ENCODE data around the gene POU2F3. TPM values are rescaled to one million over a fixed set of nuclear protein-coding genes. Genes with fewer than 3 reads are reported as not detected.
A peak's percentile ranks its signal among the peaks of the same experiment; 100 is the strongest.

Gene POU2F3
- total RNA-seq, 4 donors from 2014 or later, result 0.22 TPM; not detected in 3

DNA sequence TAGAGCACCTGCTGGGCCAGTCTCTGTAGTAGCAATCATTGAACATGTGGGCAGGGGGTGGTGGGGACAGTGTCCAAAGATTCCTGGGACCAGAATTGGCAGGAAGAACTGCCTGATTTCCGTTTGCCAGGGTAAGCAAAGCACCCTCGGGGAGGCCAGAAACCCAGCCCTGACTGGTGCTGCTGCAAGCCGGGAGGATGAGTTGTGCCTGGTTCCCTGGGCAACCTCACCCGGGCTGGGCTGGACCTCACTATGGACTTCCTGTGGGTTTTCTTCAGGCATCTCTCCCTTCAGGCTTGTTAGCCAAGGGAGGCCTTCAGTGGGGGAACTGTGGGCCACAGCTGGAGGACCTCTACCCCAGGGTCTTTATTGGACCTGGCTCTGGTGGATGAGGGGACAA lies 8.0 kb upstream of the POU2F3 start:
- Histone ChIP-seq H3K36me3 (peaks cover 0 to 33% (median 0%) of the 10 kb centered on the region in 3 donors), H3K9me3 (no peaks in the 10 kb centered on the region), H3K27ac (peak overlapping the region in 1 of 4 donors; percentile 25), H3K27me3 (no peaks in the 10 kb centered on the region), H3K4me1 (peaks cover 0 to 24% (median under 1%) of the 10 kb centered on the region in 4 donors), H3K4me3 (no peak overlapping the region)
- TF ChIP-seq, protein P1, sequence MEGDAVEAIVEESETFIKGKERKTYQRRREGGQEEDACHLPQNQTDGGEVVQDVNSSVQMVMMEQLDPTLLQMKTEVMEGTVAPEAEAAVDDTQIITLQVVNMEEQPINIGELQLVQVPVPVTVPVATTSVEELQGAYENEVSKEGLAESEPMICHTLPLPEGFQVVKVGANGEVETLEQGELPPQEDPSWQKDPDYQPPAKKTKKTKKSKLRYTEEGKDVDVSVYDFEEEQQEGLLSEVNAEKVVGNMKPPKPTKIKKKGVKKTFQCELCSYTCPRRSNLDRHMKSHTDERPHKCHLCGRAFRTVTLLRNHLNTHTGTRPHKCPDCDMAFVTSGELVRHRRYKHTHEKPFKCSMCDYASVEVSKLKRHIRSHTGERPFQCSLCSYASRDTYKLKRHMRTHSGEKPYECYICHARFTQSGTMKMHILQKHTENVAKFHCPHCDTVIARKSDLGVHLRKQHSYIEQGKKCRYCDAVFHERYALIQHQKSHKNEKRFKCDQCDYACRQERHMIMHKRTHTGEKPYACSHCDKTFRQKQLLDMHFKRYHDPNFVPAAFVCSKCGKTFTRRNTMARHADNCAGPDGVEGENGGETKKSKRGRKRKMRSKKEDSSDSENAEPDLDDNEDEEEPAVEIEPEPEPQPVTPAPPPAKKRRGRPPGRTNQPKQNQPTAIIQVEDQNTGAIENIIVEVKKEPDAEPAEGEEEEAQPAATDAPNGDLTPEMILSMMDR (IDR thresholded peaks at IDR 0.05), result no peak
- TF ChIP-seq POLR2A (IDR thresholded peaks at IDR 0.05) (no peak), EP300 (IDR thresholded peaks at IDR 0.05) (no peak)
- DNase-seq (ENCODE audit: low spot score in 2 of 2), result no peak
- WGBS, 2 donors, result 35 to 43% methylated on average over 4 of the region's 4 CpGs

DNA sequence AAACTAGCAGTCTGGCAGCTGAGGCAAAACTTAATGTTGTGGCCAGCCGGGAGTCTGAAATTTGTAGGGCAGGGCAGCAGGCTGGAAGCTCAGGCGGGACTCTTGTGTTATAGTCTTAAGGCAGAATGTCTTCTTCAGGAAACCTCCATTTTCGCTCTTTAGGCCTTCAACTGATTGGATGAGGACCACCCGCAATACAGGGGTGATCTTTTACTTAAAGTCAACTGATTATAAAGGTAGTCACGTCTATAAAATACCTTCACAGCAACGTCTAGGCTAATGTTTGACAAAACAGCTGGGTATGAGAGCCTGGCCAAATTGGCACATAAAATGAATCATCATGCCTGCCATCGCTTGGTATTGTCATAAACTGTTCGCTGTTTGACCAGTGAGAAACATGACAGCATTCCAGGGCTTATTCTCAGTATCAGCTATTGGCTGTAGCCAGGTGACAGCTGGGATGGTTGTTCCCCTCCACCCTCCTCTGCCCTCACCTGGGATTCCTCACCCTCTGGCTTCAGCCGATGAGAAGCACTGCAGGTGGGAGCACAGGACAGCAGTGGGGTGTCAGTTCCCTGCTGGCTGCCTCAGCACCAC lies 6.6 kb upstream of the POU2F3 start:
- 81 to 85% methylated on average over 9 of the region's 9 CpGs for WGBS, 2 donors
- H3K36me3 ChIP-seq, result peaks cover 0 to 20% (median 0%) of the 10 kb centered on the region in 3 donors

DNA sequence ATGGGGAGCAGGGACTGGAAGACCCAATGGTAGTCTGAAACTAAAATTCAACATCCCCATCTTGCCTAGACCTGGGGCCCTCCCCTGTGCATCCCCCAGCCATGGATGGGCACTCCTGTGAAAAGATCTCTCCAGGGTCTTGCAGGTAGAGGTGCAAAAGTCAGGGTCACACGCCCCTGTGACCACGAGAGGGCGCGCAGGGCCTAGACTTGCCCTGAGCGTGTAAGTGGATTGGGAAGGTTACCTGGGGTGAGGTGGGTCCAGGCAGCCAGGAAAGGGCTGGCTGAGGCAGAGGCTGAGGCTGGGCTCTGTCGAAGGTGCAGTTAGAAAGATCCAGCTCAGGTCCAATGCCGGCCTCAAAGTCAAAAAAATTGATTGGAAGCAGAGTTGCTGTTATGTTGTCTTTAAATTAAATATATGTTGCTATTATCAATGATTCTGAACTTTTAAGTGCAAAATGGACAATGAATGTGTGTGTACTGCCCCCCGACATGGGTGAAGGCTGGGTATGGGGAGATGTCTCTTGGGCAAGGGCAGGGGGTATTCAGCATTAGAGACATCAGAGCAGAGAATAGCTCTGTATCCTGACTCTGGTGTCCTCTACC lies 4.8 kb upstream of the POU2F3 start:
- peaks cover 0 to 11% of the 10 kb centered on the region in 2 donors for H3K27me3 ChIP-seq
- H3K4me3 ChIP-seq, result no peak overlapping the region
- no peak overlapping the region for H3K27ac ChIP-seq
- 25 to 27% methylated on average over 8 of the region's 8 CpGs for WGBS, 2 donors
- H3K4me1 ChIP-seq, result peaks cover 0 to 11% (median 3%) of the 10 kb centered on the region in 4 donors
- H3K9me3 ChIP-seq, result no peaks in the 10 kb centered on the region
- no peak for TF ChIP-seq EP300 (IDR thresholded peaks at IDR 0.05)
- TF ChIP-seq, protein P1 (IDR thresholded peaks at IDR 0.05), result peak; percentile 29 to 71 (median 55)
- DNase-seq (ENCODE audit: low spot score in 2 of 2), result no peak
- H3K36me3 ChIP-seq, result peaks cover 0 to 5% (median 0%) of the 10 kb centered on the region in 3 donors

More for the DNA sequence above, 6.6 kb upstream of the POU2F3 start:
- Histone ChIP-seq H3K9me3 (no peaks in the 10 kb centered on the region), H3K4me3 (no peak overlapping the region), H3K4me1 (peaks cover 0 to 14% (median 0%) of the 10 kb centered on the region in 4 donors), H3K27ac (no peak overlapping the region), H3K27me3 (no peaks in the 10 kb centered on the region)
- DNase-seq (ENCODE audit: low spot score in 2 of 2), result no peak
- TF ChIP-seq, protein P1 (IDR thresholded peaks at IDR 0.05), result no peak
- TF ChIP-seq EP300 (IDR thresholded peaks at IDR 0.05), result no peak

DNA sequence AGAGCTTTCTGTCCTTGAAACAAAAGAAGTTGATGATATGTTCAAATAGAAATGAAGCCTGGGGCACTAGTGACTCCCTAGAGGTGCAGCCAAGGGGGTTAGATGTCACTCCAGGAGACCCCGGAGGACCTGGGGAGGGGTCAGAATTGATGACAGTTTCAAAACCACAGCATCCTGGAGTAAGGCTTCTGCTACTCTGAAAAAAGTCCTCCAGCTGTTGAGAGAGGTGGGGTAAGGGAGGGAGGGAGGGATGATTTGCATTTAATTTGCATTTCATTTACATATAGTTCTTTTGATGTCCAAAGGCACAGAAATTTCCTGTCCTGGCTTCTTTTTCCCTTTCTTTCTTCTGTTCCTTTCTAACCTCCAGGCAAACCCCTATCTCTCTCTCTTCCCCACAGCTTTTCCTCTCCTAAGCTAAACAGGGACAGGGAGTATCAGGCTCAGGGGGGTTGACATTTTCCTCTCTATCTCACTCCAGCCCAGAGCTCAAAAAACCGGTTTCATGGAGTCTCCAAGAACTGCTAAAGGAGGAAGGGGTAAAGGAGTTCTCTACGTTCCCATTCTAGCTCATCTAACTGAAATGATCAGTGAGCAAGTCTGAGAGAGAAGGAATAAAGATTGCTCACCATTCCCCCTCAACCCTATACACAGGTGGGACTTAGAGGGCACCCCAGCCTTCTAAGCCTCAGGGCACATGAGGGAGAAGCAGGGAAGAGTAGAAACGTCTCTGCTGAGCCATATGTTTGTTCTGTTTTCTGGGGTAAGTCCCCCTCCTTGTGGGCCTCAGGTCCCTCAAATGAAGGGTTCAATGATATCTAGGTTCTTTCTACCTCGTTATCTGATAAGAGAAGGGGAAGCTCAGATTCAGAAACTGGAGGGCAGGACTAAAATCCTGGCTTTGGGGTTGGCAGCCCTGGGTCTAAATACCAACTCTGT lies 3.5 kb upstream of the POU2F3 start:
- peaks cover 0 to 24% of the 10 kb centered on the region in 2 donors for H3K27me3 ChIP-seq

More for the DNA sequence above, 3.5 kb upstream of the POU2F3 start:
- no peak overlapping the region for H3K27ac ChIP-seq
- no peaks in the 10 kb centered on the region for H3K36me3 ChIP-seq
- WGBS, 2 donors, result 41 to 48% methylated on average over 5 of the region's 5 CpGs
- no peaks in the 10 kb centered on the region for H3K9me3 ChIP-seq
- no peak for DNase-seq (ENCODE audit: low spot score in 2 of 2)
- no peak for TF ChIP-seq POLR2A (IDR thresholded peaks at IDR 0.05)
- TF ChIP-seq EP300 (IDR thresholded peaks at IDR 0.05), result no peak
- TF ChIP-seq, protein P1 (IDR thresholded peaks at IDR 0.05), result no peak
- no peak overlapping the region for H3K4me3 ChIP-seq
- peaks cover 0 to 13% (median 3%) of the 10 kb centered on the region in 4 donors for H3K4me1 ChIP-seq
